ENCODE measurements around the gene VAMP2. TPM values are rescaled to one million over a fixed set of nuclear protein-coding genes. Genes with fewer than 3 reads are reported as not detected.

Gene VAMP2, protein sequence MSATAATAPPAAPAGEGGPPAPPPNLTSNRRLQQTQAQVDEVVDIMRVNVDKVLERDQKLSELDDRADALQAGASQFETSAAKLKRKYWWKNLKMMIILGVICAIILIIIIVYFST
- 117 TPM for total RNA-seq (ENCODE audit: unreplicated experiment)
- long read RNA-seq, transcript VAMP2-203 (4 exons, 557 nt), result minor isoform, 6 of 87 reads
- long read RNA-seq, transcript VAMP2-201 (5 exons, 2,153 nt), result major isoform, 71 of 87 reads
- long read RNA-seq, partial matches to known transcripts, result 5 of 87 reads
- long read RNA-seq, other reads (novel, unspliced or antisense), result 4 of 87 reads

DNA sequence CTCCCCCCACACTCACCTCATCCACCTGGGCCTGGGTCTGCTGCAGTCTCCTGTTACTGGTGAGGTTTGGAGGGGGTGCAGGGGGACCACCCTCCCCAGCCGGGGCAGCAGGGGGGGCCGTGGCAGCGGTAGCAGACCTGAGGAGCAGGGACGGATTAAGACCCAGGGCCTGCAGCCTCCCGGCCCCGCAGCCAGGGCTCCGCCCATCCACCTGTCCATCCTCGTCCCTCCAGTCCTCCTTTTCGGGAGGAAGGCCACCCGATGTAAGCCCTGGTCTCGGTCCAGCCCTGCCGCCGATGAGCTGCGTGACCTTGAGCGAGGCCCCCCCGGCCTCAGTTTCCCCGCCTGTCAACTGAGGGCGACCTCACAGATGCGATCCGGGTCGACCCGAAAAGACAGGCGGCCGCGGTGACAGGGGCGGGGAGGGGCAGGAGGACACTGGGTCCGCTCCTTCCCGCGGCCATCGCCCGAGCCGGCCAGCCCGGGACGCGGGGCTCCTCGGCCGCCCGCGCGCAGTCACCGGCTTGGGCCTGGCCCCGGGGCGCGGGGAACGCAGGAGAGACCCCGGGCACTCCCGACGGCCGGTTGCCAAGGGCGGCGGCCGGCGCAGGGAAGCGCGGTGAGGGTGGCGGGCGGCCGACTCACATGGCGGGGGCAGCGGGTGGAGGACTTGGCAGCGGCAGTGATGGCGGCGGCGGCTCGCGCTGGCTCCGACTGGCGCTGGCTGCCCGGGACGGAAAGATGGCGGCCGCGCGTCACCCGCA is at the start of gene VAMP2:
TSS of gene VAMP2 (minus strand) at position 716 of the 764 bp plus-strand sequence. CDS start at position 647, 69 bp downstream.
- TF ChIP-seq, protein P1, sequence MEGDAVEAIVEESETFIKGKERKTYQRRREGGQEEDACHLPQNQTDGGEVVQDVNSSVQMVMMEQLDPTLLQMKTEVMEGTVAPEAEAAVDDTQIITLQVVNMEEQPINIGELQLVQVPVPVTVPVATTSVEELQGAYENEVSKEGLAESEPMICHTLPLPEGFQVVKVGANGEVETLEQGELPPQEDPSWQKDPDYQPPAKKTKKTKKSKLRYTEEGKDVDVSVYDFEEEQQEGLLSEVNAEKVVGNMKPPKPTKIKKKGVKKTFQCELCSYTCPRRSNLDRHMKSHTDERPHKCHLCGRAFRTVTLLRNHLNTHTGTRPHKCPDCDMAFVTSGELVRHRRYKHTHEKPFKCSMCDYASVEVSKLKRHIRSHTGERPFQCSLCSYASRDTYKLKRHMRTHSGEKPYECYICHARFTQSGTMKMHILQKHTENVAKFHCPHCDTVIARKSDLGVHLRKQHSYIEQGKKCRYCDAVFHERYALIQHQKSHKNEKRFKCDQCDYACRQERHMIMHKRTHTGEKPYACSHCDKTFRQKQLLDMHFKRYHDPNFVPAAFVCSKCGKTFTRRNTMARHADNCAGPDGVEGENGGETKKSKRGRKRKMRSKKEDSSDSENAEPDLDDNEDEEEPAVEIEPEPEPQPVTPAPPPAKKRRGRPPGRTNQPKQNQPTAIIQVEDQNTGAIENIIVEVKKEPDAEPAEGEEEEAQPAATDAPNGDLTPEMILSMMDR (IDR thresholded peaks at IDR 0.05; ENCODE audit: partially characterized antibody, unreplicated experiment), result no peak

DNA sequence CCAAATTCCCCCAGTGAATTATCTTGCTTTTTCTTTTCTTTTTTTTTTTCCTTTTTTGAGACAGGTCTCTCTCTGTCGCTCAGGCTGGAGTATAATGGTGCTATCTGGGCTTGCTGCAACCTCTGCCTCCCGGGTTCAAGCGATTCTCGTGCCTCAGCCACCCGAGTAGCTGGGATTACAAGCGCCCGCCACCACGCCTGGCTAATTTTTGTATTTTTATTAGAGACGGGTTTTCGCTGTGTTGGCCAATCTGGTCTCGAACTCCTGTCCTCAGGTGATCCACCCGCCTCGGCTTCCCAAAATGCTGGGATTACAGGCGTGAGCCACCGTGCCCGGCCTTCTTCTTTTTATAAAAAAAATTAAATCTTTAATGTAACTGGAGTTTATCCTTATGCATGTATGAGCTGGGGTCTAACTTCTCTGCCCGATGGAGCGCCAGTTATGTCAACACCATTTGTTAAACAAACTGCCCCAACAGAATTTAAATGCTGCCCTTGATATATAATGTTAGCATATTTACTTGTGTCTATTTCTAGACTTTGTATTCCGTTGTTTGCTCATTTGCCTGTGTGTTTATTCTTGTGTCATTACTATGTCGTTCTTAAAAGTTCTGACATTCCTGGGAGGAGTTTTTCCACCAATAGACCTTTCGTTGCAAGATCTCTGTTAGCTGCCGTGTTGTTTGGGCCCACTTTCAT is 48.2 kb upstream of the VAMP2 start:
- TF ChIP-seq, protein P1 (IDR thresholded peaks at IDR 0.05; ENCODE audit: partially characterized antibody, unreplicated experiment), result no peak
- Mint-ChIP-seq H3K36me3 (ENCODE audit: unreplicated experiment) (no peaks in the 10 kb centered on the region), H3K9me3 (ENCODE audit: unreplicated experiment) (peaks cover 6% of the 10 kb centered on the region), H3K4me3 (ENCODE audit: unreplicated experiment) (peak overlapping the region; percentile 98), H3K4me1 (ENCODE audit: low read depth, unreplicated experiment) (peaks cover 4% of the 10 kb centered on the region), H3K27ac (ENCODE audit: unreplicated experiment) (peak overlapping the region; percentile 55), H3K27me3 (ENCODE audit: unreplicated experiment) (peaks cover 3% of the 10 kb centered on the region)
- DNase-seq, result no peak

More for the DNA sequence above, at the start of gene VAMP2:
- Mint-ChIP-seq H3K36me3 (ENCODE audit: unreplicated experiment) (no peaks in the 10 kb centered on the region), H3K27ac (ENCODE audit: unreplicated experiment) (peak within 1 kb of the TSS; percentile 92), H3K9me3 (ENCODE audit: unreplicated experiment) (peaks cover 10% of the 10 kb centered on the region), H3K4me3 (ENCODE audit: unreplicated experiment) (peak within 1 kb of the TSS; percentile 89), H3K4me1 (ENCODE audit: low read depth, unreplicated experiment) (peaks cover 28% of the 10 kb centered on the region), H3K27me3 (ENCODE audit: unreplicated experiment) (peaks cover 6% of the 10 kb centered on the region)
- no peak for DNase-seq

DNA sequence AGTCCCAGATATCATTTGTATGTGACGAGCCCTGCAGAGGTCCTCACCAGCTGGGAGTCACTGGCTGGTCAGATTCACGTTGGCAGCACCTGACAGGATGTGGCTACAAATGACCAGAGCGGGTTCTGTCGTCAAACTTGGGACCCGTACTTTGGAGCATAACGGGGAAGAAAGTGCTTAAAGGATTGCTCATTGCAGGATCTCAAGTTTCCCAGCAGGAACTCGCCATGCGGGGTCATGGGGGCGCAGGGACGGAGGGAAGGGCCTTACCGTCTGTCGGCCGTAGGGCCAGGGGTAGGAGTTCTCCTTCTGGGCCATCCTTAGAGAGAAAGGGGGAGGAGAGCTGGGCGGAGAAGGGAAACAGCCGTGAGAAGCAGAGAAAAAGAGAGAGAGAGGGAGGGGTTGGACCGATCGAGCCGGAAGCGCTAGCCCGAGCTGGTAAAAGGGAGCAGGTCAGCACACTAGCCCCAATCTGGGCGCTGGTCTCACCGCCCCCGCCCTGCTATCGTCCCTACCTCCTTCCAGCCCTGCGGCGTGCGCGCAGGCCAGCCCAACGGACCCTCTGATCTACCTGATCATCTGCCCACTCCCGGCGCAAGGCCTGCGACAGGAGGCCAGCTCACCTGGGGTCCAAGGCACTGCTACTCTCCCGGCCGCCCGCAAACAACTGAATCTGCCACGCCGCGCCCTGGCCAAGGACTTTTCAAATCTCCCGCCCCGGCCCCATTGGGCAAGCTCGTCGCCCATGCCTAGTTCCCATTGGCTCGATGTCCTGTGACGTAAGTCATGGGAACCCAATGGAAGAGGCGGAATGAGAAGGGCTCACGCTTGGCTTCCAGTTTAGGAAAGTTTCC is 47.4 kb upstream of the VAMP2 start, which contains the start of gene AURKB:
TSS of gene AURKB (minus strand) at position 669 of the 854 bp plus-strand sequence. CDS start at position 318, 351 bp downstream.
- TF ChIP-seq, protein P1 (IDR thresholded peaks at IDR 0.05; ENCODE audit: partially characterized antibody, unreplicated experiment), result no peak
- Mint-ChIP-seq H3K36me3 (ENCODE audit: unreplicated experiment) (no peaks in the 10 kb centered on the region), H3K27ac (ENCODE audit: unreplicated experiment) (peak within 1 kb of the TSS; percentile 55), H3K4me1 (ENCODE audit: low read depth, unreplicated experiment) (peaks cover 4% of the 10 kb centered on the region), H3K9me3 (ENCODE audit: unreplicated experiment) (peaks cover 6% of the 10 kb centered on the region), H3K4me3 (ENCODE audit: unreplicated experiment) (peak within 1 kb of the TSS; percentile 98), H3K27me3 (ENCODE audit: unreplicated experiment) (peaks cover 3% of the 10 kb centered on the region)
- peak; percentile 96 for DNase-seq

DNA sequence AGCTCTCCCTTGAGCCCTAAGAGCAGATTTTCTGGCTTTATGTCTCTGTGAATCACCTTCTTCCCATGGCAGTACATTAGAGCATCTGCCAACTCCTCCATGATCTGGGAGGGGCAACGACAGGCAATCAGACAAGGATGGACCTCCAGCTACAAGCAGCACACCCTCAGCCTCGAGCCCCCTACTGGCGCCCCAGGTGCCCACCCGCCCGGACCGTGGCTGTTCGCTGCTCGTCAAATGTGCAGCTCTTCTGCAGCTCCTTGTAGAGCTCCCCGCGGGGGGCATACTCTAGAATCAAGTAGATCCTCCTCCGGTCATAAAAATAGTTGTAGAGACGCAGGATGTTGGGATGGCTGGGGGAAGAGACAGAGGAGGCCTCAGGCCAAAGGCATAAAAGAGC is 43.8 kb upstream of the VAMP2 start:
- H3K36me3 Mint-ChIP-seq (ENCODE audit: unreplicated experiment), result no peaks in the 10 kb centered on the region
- H3K27me3 Mint-ChIP-seq (ENCODE audit: unreplicated experiment), result peaks cover 3% of the 10 kb centered on the region
- no peak overlapping the region for H3K27ac Mint-ChIP-seq (ENCODE audit: unreplicated experiment)

More for the DNA sequence above, 43.8 kb upstream of the VAMP2 start:
- peaks cover 4% of the 10 kb centered on the region for H3K4me1 Mint-ChIP-seq (ENCODE audit: low read depth, unreplicated experiment)
- peak; percentile 32 for DNase-seq
- TF ChIP-seq, protein P1 (IDR thresholded peaks at IDR 0.05; ENCODE audit: partially characterized antibody, unreplicated experiment), result no peak
- H3K9me3 Mint-ChIP-seq (ENCODE audit: unreplicated experiment), result peaks cover 6% of the 10 kb centered on the region
- H3K4me3 Mint-ChIP-seq (ENCODE audit: unreplicated experiment), result peak overlapping the region; percentile 46
